DOHH2 (cell line): ENCODE results near the gene MACROD2.

Experiments used
- H3F3A ChIP-seq: fragments of 200-600 bp; sonication (generic), shearing (Covaris generic); 2 replicates; pipeline ENCODE4 v1.6.0; 2016; ENCODE audit warnings: antibody characterized with exemption, mild to moderate bottlenecking; ENCODE audit not compliant: control insufficient read depth, insufficient read depth
- H3K27ac ChIP-seq: fragments of 200-600 bp; sonication (generic); 2 replicates; pipeline ENCODE4 v1.5.1; 2014; ENCODE audit warnings: low read depth, mild to moderate bottlenecking, low read length, moderate library complexity
- H3K27me3 ChIP-seq: fragments of 200-600 bp; sonication (generic); 2 replicates; pipeline ENCODE4 v1.6.1; 2014; ENCODE audit warnings: mild to moderate bottlenecking, low read length, mixed read lengths; ENCODE audit not compliant: control insufficient read depth
- H3K36me3 ChIP-seq: fragments of 200-600 bp; sonication (generic); 2 replicates; pipeline ENCODE4 v1.6.1; 2014; ENCODE audit warnings: mild to moderate bottlenecking, low read length, moderate library complexity, mixed read lengths; ENCODE audit not compliant: control insufficient read depth
- H3K4me1 ChIP-seq: fragments of 200-600 bp; sonication (generic); 2 replicates; pipeline ENCODE4 v1.6.1; 2014; ENCODE audit warnings: mild to moderate bottlenecking, low read length, mixed read lengths; ENCODE audit not compliant: control insufficient read depth
- H3K4me2 ChIP-seq: fragments of 200-600 bp; sonication (generic); 2 replicates; pipeline ENCODE4 v1.6.0; 2014; ENCODE audit warnings: mild to moderate bottlenecking, low read length, moderate library complexity
- H3K4me3 ChIP-seq: fragments of 200-600 bp; sonication (generic); 2 replicates; pipeline ENCODE4 v1.5.1; 2014; ENCODE audit warnings: mild to moderate bottlenecking, low read length, mixed read lengths
- H3K79me2 ChIP-seq: fragments of 200-600 bp; sonication (generic); 2 replicates; pipeline ENCODE4 v1.6.1; 2014; ENCODE audit warnings: mild to moderate bottlenecking, low read length, mixed read lengths; ENCODE audit not compliant: control insufficient read depth
- H3K9me2 ChIP-seq: fragments of 200-600 bp; sonication (generic); replicated peaks from 2 replicates; pipeline ENCODE4 v1.6.1; 2014; ENCODE audit warnings: mild to moderate bottlenecking, low read length, mixed read lengths; ENCODE audit not compliant: control insufficient read depth
- H3K9me3 ChIP-seq: fragments of 200-600 bp; sonication (generic); 2 replicates; pipeline ENCODE4 v1.6.1; 2014; ENCODE audit warnings: antibody characterized with exemption, low read length, mixed read lengths; ENCODE audit not compliant: control insufficient read depth, insufficient read depth
- H4K20me1 ChIP-seq: fragments of 200-600 bp; sonication (generic); 2 replicates; pipeline ENCODE4 v1.6.0; 2014; ENCODE audit warnings: low read depth, mild to moderate bottlenecking, antibody characterized with exemption, low read length, moderate library complexity; ENCODE audit not compliant: control insufficient read depth, insufficient read depth
- EZH2phosphoT487 ChIP-seq: fragments of 200-600 bp; sonication (generic); IDR thresholded peaks from 2 replicates; pipeline ENCODE4 v1.6.1; 2017; ENCODE audit warnings: borderline replicate concordance, mild to moderate bottlenecking, antibody characterized with exemption, low read length, moderate library complexity, mixed read lengths
- TF ChIP-seq, protein P1 (sequence below): fragments of 200-600 bp; sonication (generic); IDR thresholded peaks from one replicate; pipeline ENCODE4 v1.5.1; 2014; ENCODE audit warnings: antibody characterized with exemption, mild to moderate bottlenecking, low read depth, low read length; ENCODE audit not compliant: poor library complexity, severe bottlenecking

Gene MACROD2

DNA sequence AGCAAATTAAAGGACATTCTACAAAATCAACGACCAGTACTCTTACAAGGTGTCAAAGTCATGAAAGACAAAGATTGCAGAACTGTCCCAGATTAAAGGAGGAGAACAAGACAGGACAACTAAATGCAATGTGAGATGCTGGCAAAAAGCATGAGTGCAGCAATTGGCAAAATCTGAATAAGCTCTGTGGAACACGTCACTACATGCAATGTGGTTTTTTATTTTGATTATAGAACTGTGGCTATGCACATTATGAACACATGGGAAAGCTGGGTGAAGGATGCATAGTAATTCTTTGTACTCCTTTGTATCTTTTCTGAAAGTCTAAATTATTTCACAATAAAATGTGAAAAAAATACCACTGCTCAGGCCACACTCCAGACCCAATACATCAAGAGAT is 2068.6 kb downstream of the MACROD2 start:
- no peak overlapping the region for H3K27ac ChIP-seq

DNA sequence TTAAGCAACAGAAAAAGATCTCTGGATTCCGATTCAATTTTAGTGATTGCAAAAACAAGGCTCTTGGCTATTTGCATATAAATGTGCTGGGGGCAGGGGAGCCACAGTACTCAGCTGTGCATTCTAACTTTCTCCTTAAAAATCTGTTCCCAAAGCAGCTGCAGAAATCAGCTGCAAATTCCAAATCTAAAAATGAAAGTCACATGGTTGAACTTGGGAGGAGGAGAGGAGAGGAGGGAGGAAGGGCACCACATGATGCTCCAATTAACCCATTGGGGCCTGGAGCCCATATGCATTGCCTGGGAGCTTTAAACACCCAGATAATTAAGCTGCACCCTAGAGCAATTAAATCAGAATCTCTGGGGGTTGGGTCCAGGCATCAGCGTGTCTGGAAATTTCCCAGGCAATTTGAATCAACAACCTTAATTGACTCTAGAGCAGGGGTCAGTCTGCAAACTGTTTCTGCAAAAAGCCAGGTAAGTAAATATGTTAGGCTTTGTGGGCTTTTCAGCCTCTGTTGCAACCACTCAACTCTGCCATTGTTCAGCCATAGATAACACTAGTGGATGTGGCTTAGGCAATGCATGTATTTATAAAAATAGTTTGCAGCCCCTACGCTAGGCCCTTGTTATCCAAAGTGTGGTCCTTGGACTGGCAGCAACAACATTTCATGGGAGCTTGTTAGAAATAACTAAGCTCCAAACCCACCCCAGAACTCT is 2069.8 kb downstream of the MACROD2 start:
- no peaks in the 10 kb centered on the region for H3F3A ChIP-seq
- H3K4me1 ChIP-seq, result peaks cover 23% of the 10 kb centered on the region
- H3K36me3 ChIP-seq, result no peaks in the 10 kb centered on the region
- no peaks in the 10 kb centered on the region for H3K9me3 ChIP-seq
- no peaks in the 10 kb centered on the region for H3K27me3 ChIP-seq
- no peak overlapping the region for H3K4me2 ChIP-seq
- H3K79me2 ChIP-seq, result no peaks in the 10 kb centered on the region
- H4K20me1 ChIP-seq, result no peaks in the 10 kb centered on the region
- no peak overlapping the region for H3K27ac ChIP-seq
- TF ChIP-seq, protein P1, sequence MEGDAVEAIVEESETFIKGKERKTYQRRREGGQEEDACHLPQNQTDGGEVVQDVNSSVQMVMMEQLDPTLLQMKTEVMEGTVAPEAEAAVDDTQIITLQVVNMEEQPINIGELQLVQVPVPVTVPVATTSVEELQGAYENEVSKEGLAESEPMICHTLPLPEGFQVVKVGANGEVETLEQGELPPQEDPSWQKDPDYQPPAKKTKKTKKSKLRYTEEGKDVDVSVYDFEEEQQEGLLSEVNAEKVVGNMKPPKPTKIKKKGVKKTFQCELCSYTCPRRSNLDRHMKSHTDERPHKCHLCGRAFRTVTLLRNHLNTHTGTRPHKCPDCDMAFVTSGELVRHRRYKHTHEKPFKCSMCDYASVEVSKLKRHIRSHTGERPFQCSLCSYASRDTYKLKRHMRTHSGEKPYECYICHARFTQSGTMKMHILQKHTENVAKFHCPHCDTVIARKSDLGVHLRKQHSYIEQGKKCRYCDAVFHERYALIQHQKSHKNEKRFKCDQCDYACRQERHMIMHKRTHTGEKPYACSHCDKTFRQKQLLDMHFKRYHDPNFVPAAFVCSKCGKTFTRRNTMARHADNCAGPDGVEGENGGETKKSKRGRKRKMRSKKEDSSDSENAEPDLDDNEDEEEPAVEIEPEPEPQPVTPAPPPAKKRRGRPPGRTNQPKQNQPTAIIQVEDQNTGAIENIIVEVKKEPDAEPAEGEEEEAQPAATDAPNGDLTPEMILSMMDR, result no peak
- TF ChIP-seq EZH2phosphoT487, result no peak
- no peaks in the 10 kb centered on the region for H3K9me2 ChIP-seq
- no peak overlapping the region for H3K4me3 ChIP-seq

More for the DNA sequence above, 2068.6 kb downstream of the MACROD2 start:
- H3K27me3 ChIP-seq, result no peaks in the 10 kb centered on the region
- no peak overlapping the region for H3K4me2 ChIP-seq
- no peaks in the 10 kb centered on the region for H3K9me3 ChIP-seq
- no peaks in the 10 kb centered on the region for H3K36me3 ChIP-seq
- no peaks in the 10 kb centered on the region for H3K79me2 ChIP-seq
- H3K4me1 ChIP-seq, result peaks cover 11% of the 10 kb centered on the region
- H3K9me2 ChIP-seq, result no peaks in the 10 kb centered on the region
- TF ChIP-seq, protein P1, result no peak
- TF ChIP-seq EZH2phosphoT487, result no peak
- no peaks in the 10 kb centered on the region for H4K20me1 ChIP-seq
- H3K4me3 ChIP-seq, result no peak overlapping the region
- H3F3A ChIP-seq, result no peaks in the 10 kb centered on the region

DNA sequence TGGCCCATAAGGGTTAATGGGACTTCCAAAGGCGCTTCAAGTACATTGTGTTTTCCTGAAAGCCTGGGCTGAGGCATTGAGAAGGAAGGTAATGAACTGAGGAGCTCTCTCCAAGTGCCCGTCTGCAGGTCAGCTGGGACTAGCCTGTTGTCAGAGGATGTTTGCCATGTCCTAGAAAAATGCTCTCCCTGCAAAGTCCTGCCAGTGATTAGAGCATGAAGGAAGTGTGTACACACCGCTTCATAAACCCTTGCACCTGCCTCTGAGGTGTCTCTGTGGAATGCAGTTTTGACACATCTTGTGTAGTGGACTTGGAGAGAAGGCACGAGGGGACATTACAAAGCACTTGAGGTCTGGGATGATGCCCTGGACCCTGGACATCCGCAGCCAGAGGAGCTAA is 2071.3 kb downstream of the MACROD2 start:
- Histone ChIP-seq H3K9me3 (no peaks in the 10 kb centered on the region), H3K4me2 (no peak overlapping the region), H3K9me2 (no peaks in the 10 kb centered on the region), H3K27ac (no peak overlapping the region), H3K27me3 (no peaks in the 10 kb centered on the region), H3K79me2 (no peaks in the 10 kb centered on the region), H3K4me1 (peaks cover 23% of the 10 kb centered on the region), H3K4me3 (no peak overlapping the region), H3F3A (no peaks in the 10 kb centered on the region), H4K20me1 (no peaks in the 10 kb centered on the region), H3K36me3 (no peaks in the 10 kb centered on the region)
- no peak for TF ChIP-seq EZH2phosphoT487
- TF ChIP-seq, protein P1, result no peak
